RCC 7860 (cell line): ENCODE measurements around the gene BRME1.

Source experiments
- DNase-seq: peaks from one replicate; pipeline ENCODE4 v3.0.0-alpha.2; 2015; ENCODE audit warnings: low spot score
- FAIRE-seq: peaks from 2 replicates; lab custom pipeline; 2012; peaks lifted over from hg19 to GRCh38; lab: Jason Lieb, UNC

BRME1 gene

DNA sequence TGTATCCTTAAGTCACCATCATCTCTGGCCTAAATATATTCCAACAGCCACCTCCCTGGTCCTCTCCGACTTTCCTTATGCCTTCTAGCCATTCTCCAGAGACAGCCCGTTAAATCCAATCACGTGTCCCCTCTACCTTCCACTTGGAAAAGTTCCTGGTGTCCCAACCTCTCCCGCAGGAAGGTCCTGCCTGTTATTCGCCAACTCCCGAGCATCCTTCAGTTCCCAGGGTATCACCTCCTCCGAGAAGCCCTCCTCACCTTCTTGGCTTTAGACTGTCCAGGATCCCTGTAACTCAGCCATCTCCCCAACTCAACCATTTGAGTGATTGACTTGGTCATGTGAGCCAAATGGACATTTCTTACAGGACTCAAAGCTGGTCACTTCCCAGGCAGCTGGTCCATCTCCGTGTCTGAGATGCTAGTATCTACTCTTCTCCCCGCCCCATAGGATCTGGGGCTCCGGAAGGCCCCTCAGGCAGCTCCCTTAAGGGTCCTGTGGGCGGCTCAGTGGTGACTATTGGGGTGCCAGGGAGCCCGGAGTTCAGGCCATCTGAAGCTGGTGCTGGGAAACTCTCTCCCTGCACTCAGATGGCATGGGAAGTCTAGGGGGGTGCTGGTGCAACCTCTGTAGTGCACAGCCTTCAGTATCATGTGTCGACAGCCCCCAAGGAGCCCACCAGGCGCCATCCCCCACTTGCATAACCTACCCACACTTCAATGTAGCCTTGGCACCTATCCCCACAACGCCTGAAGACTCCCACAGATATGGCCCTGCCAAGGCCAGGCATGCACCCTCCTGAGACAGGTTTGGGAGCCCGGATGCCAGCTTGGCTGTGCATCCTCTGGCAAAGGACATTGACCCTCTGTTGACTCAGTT lies 56.9 kb downstream of the BRME1 start:
- no peak for FAIRE-seq
- DNase-seq: no peak

DNA sequence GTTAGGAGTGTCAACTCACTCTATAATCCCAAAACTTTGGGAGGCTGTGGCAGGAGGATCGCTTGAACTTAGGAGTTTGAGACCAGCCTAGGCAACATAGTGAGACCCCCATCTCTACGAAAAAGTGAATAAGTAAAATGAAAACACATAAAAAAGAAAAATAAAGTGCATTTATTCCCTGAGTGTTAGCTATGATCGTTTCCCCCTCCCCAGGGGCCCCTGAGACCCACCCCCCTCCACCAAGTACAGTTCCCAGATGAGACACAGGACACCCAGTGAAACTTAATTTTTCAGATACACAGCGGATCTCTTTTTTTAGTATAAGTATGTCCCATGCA lies 57.6 kb downstream of the BRME1 start:
- FAIRE-seq (no peak), DNase-seq (no peak)

DNA sequence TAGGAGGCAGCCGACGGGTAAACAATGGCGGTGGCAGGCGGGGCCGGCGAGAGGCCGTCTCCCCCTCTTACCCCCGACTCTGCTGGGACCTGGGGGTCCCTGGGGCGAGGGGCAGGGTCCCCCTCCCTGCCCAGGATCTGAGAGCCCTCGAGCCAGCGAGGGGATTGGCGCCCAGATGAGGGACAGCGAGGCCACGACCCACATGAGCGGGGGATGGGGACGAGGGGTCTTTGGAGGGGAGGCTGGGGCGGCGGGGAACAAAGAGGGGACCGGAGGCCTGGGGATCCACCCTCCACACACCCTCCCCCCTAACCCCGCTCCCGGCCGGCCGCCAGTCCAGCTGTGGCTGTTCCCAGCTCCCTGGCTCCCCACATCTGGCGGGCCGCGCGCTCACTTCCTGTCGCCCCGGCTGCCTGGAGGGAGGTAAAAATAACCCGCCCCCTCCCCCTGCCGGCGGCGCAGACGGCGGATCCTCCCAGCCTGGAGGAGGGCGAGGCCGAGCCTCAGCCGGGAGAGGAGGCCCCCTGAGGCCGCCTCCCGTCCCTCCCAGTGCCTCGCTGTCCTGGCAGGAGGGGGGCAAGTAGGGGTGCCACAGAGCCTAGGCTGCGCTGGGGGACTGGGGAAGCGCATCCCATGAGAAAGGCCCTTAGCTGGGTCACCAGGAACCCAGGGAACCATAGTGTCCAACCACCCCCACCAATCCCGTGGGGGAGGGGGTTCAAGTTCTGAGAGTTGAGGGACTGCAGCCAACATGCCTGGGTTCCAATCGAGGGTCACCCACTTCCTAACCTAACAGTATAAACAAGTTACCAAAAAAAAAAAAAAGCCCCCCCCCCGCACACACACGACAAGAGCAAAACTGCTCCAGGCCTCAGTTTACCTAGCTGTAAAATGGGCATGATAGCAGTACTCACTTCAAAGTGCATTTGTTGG lies 58.2 kb downstream of the BRME1 start:
- peak; percentile 83 for DNase-seq
- FAIRE-seq: no peak

DNA sequence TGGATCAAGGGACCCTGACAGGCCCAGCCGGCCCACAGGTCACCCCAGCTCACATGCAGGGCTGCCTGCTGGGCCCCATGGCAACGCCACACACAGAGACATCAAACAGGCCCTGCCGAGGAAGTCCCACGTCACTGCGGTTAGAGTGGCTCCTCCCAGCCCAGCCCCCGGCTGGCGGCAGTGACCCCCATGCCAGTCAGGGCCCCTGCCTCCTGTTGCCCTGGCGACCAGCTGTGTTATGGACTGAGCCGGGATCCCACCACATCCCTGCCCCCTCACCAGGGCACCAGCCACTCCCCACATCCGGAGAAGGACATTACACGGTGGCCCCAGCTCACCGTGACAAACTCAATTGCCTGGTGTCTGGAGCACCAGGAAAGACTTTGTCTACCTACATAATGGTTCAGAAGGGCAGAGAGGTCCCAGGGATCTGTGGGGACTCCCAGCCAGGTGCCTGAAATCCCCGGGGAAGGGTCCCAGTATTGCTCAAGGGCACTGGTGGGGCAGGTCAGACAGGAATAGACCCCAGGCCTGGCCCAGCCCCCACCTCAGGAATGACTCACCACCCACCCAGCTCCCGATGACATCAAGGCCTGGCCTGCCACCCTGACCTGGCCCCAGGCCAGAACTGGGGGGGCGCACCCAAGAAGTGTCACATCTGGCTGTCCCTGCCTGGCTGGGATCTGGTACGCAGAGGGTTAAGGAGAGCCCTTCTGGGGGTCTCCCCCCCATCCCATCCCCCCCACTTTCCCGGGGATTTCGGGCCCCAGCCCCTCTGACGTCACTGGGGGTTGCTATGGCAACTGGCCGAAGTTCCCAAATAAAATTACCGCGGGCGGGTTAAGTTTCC lies 59.1 kb downstream of the BRME1 start:
- DNase-seq (peak; percentile 99), FAIRE-seq (peak; percentile 67)

DNA sequence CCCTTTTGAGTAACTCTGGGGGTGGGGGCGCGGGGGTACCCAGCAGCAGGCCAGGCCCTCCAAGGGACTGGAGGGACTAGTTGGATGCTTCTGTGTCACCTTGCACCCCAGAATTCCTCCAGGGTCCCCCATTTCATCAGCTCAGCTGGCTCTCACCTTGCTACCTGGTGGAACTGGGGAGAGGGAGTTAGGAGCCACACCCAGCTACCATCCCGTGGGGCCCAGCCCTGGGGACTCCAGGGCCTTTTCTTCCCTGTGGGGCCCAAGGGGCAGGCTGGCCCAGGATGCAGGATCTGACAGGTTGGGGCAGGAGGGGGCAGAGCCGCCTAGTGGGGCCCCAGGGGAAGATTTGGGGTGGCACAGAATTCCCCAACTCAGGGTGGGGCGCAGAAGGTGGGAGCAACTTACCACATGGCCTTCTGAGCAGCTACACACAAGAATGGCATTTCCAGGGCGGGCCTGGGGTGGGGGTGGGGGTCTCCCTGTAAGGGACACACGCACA lies 61.7 kb downstream of the BRME1 start:
- FAIRE-seq (no peak), DNase-seq (no peak)

DNA sequence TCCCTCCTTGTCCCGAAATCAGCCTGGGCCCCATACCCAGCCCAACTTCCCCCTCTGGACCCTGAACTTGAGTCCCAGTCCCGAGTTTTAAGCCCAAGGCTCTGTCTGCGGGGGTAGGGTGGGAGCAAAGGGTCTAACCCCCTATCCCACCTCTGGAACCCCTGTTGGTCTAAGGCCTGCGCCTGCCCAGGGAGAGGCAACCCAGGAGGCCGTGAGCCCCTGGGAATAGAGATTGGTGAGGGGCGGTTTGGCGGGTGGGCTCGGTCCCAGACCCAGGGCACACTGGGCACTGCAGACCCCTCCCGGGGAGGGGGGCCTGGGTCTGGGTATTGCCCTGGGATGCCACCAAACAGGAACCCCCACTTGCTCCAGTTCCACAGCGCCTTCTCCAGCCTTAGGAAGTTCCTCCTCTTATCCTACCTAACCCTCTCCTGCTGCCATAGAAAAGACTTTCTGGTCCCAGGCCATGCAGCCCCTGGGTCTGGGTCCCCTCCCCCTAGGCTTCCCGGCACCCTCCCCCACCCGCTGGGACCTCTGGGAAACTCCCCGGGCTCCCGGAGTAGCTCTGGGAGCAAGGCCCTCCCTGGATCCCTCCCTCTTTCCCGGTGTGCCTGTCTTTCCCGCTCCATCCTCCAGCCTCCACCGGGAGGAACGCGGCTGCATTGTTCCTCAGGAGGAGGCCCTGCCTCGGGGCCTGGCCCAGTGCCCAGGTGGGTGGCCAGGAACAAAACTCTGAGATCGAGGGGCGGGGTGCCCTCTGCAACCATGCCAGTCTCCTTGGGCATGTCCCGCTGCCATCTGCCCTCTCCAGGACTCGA lies 62.6 kb downstream of the BRME1 start:
- peak; percentile 77 for DNase-seq
- FAIRE-seq: peak; percentile 22

DNA sequence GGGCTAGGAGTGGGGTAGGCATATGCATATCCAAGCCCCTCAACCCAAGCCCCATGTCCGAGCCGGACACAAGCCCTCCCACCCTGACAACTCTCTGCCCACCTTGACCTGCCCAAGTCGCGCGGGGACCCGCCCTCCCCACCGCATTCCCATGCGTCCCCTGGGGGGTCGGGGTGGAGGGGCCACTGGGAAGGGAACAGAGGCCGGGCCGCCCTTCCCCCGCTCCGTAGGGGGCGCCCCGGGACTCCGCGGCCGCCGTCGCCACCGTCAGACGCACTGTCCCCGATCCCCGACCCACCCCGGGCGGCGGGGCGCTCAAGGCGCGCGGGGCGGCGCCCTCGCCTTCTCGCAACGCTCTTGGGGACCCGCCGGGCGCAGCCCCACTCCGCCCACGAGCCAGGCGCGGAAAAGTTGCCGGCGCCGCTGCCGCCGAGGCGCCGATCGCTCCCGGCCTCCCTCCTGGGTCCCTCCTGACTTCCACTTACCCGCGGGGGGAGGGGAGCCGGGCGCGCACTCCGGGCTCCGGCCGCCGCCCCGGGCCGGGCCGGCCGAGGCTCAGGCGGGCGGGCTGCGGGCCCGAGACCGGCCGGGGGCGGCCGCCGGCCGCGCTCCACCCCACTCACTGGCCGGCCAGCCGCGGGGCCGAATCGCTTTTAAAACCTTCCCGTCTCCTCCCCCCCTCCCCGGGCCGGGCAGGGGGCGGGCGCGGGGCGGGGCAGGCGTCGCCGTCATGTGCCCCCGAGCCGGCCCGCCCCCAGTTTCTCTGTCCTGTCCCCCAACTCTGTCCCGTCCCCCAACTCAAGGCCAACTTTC lies 63.4 kb downstream of the BRME1 start:
- DNase-seq: peak; percentile 44
- FAIRE-seq: no peak

DNA sequence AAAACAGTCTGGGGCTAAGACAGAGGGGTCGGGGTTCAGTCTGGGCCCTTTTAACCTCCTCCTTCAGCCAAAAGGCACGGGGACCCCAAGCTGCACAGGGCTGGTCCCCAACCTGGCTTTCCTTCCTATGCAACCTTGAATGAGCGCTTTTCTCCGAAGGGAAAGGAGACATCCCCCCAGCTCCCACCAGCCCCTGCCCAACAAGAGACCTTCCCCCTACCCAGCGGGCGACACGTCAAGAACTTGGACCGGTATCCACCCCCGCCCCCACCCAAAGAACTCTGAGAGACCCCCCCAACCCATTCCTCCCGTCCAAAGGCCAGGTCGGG lies 64.0 kb downstream of the BRME1 start:
- FAIRE-seq (no peak), DNase-seq (no peak)

DNA sequence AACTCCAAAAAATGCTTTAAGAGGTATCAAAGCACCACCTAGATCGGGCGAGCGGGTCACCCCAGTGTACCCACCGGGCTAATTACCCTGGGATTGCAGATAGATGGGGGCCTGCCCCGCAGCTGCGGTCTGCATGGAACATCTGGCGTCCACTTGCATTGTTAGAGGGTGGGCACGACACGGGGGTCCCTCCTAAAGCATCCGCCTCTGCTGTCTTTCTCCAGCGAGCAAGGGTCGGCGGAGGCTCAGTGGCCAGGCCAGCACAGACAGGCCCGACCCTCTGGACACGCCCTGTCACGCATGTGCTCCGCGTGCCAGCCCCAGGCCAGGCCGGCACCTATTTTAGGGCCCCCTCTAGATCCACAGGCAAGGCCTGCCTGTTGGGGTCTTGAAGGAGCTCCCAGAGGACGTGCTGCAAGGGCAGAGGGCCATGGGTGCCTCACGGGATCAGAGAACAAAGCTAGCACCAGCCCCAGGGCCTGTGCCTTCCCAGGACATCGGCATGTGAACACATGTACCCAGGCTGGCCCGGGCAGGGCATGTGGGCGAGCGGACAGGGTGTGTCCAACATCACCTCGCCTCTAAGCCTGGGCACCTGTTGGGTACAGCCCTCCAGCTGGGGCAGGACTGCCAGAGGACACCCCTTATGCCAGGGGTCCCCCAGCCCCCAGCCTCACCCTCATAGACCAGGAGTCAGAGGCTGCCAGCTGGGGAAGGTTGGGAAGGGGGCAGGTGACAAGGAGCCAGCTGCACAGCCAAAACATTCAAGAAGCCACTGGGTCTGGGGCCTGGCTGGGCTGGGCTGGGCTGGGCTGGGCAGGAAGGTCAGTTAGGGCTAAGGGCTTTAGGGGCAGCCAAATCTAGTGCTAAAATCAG lies 64.6 kb downstream of the BRME1 start:
- FAIRE-seq: no peak
- DNase-seq: peak; percentile 47

DNA sequence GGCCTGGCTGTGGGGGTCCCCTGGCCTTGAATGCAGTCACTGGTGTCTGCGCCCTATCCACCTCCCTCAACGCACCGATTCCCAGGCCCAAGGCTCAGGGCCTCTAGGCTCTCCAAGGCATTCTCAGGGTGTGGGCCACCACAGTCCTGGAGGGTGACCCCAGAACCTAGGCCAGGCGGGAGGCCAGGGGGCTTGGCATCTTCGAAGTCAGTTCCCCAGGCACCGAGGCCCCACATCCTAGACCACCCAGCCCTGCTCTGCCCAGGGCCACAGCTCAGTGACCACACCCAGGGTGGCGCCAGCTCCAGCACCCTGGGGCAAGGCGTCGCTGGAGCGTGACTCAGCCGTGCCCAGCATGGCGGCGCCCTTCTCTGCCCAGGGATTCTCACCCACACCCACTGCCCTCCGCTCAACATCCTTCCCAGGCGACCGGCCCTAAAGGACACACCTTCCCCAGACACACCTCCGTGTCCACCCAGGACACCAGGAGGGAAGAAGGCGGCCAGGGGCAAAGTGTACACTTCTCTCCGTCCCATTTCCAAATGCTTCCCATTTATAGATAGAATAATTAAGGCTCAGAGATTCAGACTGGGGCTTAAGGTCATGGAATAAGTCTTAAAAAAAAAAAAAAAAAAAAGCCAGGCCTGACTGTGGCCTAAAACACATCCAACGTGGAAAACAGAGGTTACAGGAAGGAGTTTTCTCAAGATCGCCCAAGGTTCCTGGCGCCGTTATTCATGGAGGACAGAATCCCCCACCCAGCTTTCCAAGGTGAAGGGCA lies 65.4 kb downstream of the BRME1 start:
- peak; percentile 91 for DNase-seq
- FAIRE-seq: peak; percentile 77

DNA sequence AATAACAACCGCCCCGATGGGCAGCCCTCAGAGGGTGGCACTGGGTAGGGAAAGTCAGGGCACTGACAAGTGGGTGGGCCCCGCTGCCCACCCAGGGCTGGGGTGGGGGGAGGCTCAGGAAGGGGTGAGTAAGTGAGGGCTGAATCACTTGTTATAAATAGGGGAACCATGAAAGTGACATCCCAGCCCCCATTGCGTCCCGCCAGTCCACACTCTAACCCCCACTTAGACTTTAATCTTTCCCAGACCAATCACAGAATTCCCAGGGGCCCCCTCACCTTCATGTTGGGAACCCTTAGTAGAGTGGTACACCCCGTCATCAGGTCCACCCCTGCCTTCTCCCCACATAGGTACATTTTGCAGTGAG lies 66.0 kb downstream of the BRME1 start:
- peak; percentile 84 for DNase-seq
- FAIRE-seq: peak; percentile 31

DNA sequence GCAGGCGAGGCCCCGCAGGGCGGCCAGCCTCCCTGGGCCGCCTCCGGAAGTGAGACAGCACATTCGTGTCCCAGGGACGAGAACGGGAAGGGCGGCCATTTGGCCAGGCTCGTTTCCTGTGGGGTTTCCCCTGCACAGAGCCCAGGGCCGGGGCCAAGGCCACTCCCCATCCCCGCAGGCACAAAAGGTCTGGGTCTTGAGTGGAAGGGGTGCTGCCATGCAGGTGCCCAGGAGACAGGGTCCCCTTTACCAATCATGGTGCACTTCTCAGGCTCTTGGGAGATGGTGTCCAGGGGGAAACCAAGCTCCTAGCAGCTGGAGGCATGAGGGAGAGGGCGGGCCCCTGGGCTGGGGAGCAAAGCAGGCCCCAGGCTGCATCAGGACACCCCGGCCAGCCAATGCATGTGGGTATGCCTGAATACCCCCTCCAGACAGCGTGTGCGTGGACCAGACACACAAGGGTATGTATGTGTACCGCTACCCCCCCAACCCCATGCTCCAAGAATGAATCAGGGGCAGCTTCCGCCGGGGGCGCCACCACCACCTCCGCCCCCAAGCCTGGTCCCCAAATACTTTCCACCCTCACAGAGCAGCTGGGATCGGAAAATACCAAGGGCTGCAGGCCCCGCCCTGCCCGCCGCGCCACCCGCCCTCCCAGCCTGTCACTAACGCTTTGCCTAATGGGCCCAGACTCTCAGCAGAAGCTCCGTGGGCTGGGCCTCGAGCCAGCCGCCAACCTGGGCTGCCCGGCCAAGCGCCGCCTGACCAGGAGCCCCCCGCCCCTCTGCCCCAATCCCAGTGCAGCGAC lies 66.6 kb downstream of the BRME1 start:
- FAIRE-seq (peak; percentile 53), DNase-seq (peak; percentile 85)

DNA sequence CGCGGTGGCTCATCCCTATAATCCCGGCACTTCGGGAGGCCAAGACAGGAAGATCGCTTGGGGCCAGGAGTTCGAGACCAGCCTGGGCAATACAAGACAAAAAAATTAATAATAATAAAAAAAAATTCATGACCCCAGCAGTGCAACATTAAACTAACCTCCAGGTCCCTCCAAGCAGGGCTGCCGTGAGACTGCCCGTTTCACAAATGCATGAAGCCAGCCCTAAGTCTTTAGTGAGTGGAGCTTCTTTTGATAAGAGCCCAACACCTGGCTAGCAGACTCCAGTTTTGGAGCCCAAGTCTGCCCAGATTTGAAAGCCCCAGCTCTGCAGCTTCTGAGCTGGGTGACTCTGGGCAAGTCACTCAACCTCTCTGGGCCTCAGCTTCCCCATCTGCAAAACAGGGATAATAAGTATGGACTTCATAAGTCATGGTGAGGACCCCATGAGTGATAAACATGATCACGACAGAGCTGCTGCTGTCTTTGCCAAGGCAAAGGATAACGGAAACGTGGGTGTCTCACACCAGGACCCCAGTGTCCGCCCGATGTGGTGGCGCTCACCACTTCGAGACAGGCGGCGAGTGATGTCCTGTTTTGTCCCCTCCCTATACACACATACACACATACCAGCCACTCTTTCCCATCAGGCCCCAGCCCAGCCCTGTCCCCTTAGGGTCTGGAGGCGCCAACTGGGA lies 67.3 kb downstream of the BRME1 start:
- FAIRE-seq: no peak
- DNase-seq: no peak

DNA sequence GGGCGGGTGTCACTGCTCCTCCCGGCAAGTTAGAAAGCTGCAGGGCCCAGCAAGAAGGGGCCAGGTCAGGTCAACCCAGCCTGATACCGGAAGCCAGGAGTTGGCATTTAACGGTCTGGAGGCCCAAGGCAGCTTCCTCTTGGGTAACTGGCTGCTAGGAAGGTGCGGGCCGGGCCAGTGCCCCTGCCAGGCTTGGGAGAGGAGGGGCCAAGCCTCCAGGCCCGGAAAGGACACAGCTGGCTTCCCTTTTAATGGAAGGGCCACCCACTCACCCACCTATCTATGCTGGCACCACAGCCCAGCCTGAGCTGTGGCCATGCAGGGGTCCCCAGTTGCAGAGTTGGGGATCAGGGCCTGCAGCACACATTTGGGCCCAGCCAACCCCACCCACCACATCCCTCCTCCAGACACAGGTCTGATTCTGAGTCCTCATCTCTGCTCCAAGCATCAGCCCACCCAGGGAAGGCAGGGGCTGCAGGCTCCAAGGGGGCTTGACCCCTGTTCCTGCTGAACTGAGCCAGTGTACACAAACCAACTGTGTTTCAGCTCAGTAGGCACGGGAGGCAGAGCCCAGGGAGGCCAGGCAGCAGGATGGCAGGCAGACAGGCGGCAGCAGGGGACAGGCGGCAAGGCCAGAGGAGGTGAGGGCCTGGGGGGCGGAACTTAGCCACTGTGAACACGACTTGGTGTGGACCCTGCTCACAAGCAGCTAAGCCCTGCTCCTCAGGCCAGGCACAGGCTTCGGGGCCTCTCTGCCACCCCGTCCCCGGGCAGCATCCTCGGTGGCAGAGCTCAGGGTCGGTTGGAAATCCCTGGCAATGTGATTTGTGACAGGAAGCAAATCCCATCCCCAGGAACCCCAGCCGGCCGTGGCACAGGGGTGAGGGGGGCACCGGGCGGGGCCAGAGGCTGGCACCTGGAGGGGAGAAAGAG lies 69.9 kb downstream of the BRME1 start:
- DNase-seq: no peak
- FAIRE-seq: no peak
